Fibroblast of peridontal ligament (primary cell): Measurements from ENCODE around the gene KIAA1217.

ENCODE experiments used
- DNase-seq: peaks from one replicate; pipeline ENCODE4 v3.0.0-alpha.2; 2010; ENCODE audit errors: extremely low read depth

Gene KIAA1217

DNA sequence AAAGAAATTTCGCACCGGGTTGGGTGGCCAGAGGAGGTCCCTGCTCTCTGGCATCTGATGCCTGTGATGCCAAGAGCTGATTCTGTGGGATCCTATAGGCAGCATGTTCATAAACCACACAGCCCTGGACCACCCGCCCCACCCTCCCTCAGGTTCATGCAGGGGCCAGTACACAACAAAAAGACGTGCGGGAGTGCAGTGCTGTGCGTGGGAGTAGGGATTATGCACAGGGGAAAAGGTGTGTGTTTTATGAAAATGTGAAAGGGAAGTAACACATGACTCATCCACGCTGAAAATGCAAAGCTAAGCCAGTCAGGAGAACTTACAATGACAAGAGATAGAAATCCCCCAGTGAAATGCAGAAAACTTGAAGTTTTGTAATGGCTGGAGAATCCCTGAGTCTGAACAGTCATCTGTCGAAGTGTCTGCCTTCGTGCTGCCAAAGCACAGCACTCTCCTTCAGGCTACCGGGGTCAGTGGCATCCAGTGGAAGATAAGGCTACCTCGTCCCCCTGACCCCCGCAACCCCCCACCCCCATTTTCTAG lies 1.1 kb downstream of the KIAA1217 start:
- peak; percentile 22 for DNase-seq

DNA sequence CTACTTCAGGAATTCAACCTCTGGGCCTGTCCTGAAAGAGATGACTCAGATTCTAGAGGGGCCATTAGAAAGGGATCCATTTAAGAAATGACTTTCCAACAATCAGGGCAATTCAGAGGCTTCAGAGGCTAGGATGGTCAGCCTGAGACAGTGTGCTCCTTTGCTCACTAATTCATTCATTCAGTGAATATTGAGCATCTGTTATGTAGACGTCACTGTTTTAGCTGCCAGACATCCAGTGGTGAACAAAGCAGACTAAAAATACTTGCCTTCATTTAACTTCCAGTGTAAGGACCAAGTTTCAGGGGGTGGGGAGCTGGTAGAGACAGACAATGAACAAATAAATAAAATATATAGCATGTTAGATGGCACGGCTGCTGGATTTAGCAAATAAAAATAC lies 1.6 kb downstream of the KIAA1217 start:
- no peak for DNase-seq

DNA sequence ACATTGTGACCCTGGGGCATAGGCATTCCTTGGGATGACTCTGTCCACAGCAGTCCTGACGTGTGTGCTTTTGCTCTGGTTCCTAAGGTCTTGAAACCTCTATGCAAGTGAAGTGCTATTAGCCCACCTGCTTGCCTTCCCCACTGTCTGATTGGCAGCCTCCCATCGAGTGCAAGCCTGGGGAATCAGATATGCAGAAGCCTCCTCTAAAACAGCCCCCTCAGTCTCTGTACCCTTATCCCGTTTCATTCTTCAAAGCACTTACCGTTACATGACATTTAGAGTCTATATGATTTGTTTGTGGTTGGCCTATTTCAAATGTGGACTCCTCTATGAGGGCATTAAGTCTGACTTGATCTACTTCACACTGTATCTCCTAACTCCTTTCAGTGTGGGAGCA lies 4.3 kb downstream of the KIAA1217 start:
- DNase-seq: no peak

DNA sequence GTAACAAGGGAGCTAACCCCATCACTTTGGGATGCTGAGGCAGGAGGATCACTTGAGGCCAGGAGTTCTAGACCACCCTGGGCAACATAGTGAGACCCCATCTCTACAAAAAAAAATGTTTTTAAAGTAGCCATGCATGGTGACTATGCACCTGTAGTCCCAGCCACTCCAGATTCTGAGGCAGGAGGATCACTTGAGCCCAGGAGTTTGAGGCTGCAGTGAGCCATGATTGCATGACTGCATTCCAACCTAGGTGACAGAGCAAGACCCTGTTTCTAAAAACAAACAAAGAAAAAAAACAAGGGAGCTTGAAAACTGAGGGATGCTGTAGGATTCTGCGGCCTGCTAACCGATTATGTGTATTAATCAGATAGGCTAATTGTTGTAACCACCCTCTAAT lies 4.9 kb downstream of the KIAA1217 start:
- no peak for DNase-seq

DNA sequence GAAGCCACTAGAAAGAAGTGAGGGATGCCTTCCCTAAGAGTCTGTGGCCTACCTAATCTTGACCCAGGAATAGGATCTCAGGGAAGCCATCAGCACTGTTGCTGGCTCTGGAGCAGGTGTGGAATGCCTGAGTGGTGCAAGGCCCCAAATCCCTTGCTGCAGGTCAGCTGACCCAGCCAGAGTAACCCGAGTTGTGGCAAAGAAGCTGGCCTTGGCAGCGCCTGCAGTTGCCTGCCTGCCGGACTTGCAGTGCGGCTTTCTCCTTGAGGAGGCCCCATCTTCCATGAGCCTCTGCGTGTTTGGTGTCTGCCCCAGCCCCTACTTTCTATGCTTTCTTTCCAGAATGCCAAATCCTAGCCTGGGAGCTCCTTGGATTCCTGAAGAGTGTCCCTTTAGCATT lies 5.8 kb downstream of the KIAA1217 start:
- no peak for DNase-seq

DNA sequence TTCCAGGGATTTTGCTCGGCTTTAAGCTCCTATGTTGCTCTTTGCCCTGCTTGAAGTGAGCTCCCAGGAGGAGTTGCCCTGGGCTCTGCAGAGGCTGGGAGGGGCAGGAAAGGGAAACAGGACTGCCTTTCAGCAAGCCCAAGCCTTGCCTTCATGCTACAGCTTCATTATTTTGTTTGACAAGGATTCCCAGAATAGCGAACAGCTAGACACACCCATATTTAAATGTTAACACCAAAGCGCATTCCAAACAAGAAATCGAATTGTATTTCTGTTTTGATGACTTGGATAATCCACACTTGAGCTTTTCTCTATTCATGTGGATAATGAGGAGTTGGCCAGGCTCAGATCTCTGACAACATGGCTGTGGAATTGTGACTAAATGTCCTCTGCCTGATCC lies 6.3 kb downstream of the KIAA1217 start:
- DNase-seq: no peak

DNA sequence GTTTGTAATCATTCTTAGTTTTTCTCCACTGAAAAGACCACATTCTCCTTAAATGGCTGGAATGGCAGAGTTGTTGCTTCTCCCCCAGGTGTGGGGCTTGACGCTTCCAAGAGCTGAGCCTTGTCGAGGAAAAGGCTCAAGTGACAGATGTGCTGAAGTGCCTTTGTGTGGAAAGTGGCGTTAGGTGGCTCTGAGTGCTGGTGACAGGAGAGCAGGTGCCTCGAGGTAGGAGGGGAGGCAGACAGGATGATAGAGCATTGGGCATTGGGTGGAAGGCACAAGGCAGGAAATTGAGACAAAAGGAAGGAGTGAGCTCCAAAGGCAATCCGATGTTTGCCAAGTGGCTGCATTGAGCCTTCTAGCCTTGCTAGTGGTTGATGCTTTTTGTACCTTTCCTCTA lies 6.7 kb downstream of the KIAA1217 start:
- DNase-seq: no peak

DNA sequence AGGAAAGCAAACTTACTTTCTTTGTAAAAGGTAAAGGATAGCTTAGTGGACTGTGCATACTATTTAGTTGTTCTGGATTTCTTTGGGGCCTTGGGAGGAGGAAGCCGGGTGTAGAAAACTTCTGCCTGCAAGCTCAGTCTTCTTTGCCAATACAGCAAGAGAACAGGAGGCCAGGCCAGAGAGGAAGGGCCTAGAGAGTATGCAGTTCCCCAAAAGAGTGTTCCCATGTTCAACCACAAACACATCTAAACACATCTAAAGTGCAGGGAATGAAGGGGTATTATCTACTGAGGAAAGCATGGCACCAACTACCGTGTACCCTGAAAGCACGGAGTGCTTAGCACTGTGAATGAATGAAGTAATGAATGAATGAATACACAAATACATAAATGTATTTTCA lies 11.0 kb downstream of the KIAA1217 start:
- no peak for DNase-seq

DNA sequence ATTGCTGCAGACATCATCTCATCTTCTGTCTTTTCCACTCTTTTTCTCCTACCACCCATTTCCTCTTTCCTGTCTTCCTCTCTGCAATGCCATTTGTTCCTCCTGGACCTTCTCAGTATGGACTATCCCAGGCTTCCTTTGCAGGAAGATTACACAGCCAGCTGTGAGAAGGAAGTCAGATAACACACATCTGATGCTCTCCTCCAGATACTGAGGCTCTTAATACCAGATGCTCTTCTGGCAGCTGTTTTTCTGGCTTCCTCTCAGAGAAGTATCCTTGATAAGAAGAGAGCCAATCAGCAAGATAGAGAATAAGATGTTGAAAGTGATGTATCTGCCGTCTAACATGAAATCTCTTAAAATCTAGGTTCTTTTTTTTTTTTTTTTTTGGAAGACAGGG lies 14.4 kb downstream of the KIAA1217 start:
- DNase-seq: no peak

DNA sequence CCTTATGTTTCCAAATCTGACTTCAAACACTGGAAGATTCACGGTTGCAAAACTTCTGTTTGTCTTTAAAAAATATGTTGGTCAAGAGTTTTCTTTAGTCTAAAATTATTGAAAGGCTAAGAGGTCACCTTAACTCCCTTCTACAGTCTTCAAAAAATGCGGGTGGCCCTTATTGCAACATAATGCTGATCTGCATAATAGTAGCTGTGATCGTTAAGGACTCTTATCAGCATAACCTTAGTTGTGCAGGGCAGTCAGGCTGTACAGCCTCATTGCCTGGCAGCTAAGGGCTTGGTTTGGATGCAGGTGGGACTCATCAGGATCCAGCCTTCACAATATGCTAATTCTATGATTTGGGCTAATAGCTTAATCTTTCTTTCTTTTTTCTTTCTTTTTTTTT lies 15.0 kb downstream of the KIAA1217 start:
- DNase-seq: no peak

DNA sequence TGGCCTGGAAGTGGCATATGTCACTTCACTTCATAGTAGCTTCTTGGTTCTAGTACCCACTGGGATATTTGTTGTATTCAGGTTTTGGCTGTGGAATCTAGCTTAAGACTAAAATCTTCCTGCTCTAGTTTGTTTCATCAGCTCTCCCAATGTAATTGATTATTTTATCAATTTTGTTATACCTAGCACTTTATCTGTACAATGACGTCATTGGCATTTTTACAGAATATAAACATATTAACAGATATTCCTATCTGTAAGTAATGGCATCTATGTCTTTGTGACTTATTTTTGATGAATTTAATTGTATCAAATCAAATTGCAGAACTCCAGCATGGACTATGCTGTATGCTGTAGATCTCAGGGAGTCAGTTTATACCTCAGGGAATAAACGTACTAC lies 19.7 kb downstream of the KIAA1217 start:
- no peak for DNase-seq

DNA sequence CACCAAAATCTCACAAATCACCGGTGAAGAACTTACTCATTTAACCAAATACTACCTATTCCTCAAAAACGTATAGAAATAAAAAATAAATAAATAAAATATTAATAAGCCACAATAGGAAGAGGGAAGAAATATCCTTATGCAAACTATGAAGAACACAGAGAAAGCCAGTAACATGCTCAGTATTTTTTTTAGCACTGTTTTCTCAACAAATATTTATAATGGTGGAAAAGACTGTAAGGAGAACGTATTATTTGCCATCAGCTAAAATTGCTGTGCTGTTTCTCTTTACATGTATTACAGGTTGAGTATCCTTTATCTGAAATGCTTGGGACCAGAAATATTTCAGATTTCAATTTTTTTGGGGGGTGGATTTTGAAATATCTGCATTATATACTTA lies 21.0 kb downstream of the KIAA1217 start:
- no peak for DNase-seq

DNA sequence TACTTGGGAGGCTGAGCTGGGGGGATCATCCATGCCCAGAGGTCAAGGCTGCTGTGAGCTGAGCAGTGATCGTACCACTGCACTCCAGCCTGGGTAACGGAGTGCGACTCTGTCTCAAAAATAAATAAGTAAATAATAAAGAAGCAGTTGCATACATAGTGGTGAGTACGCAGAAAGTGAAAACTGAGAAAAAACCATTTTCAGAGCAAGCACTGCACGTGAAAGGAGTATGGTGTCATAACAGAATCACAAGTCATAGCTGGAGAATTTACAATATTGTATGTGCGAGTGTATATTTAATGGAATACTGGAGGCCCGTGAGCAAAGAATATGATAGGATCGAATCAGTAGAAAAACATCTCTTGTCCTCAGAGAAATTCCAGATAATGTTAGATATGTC lies 22.3 kb downstream of the KIAA1217 start:
- no peak for DNase-seq

DNA sequence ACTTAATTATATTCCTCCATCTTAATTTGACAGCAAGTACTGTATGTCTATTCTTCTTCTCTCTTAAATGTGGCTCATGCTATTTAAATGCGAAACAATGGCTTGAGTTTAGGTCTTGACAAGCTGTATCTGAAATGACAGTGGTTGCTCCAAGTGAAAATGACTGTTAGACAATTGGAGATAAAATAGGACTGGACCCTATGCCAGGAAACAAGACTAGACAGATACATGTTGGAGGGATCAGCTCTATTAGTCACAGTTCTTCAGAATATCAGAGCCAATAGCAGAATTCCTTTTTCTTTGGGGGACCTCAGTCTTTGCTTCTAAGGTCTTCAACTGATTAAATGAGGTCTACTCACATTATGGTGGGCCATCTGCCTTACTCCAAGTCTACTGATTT lies 25.8 kb downstream of the KIAA1217 start:
- DNase-seq: no peak

DNA sequence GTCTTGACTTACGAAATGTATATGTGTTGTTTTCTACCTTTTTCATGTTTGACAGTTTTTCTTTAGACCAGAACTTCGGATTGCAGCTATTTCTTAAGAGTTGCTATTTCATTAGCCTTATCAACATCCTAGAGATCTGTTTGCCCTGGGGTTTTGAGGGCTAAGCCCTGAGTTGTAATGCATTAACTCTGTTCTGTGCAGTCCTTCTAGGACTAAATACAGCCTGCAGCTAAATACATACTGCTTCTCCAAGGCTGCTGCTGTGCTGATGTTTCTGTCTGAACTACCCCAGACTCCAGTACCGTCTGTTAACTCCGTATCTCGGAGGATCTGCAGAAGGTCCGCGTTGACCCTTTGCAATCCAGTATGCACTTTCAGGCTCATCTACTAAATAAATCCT lies 26.5 kb downstream of the KIAA1217 start:
- no peak for DNase-seq

DNA sequence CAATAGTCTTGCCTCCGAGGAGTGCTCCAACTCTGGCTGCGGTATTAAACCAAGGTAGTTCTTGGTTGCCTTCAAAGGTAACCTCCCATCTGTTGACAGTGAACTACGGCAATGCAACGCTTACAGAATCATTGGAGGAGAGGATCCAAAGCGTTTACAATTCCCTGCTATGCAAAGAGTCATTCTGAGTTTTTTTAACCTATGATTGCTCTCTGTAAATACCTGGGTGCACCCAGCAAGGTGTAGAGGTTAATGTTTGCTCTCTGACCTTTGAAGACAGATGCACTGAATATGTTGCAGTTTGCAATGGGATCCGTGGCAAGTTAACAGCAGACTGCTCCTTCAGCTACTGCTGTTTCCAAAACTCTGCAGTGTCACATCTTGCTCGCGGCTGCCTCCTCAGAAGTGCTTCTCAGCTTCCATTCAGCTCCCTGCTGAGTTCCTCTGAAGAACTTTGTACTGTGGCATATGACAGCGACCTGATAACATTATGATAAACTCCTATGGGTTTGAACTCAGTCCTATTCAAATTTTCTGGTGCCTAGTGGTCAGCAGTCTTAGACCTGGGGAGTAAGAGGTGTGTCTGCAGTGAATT lies 29.0 kb downstream of the KIAA1217 start:
- DNase-seq: no peak

DNA sequence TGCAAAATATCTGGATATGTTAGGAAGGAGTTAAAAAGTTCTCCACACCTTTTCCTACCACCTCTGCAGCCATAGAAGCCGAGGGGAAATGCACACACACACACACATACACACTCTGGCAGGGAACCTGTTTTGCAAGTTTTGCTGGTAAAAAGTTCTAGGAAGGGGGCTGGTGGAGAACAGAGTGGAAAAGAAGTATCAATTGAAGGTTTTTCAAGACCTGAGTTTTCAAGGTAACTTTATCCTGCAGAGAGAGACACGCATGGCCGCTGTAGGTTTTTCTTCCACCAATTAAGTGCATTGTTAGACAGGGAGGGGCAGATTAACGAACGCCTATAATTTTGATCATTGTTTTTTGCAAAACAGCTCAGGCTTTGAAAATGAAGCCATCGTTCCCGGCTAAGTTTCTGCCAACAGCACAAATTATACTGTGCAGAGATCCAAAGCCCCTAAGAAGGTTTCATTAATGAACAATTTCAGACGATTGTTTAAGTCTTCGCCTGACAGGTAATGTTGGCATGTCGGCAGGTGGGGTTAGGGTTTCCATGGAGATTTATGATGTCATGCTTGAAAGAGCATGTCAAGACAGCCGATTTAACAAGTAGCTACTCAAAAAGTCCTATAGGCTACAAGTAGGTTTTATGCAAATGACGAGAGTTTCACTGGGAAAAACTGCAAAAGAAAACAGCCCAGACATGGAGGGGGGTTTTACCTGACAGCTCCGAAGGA lies 29.7 kb downstream of the KIAA1217 start:
- no peak for DNase-seq

DNA sequence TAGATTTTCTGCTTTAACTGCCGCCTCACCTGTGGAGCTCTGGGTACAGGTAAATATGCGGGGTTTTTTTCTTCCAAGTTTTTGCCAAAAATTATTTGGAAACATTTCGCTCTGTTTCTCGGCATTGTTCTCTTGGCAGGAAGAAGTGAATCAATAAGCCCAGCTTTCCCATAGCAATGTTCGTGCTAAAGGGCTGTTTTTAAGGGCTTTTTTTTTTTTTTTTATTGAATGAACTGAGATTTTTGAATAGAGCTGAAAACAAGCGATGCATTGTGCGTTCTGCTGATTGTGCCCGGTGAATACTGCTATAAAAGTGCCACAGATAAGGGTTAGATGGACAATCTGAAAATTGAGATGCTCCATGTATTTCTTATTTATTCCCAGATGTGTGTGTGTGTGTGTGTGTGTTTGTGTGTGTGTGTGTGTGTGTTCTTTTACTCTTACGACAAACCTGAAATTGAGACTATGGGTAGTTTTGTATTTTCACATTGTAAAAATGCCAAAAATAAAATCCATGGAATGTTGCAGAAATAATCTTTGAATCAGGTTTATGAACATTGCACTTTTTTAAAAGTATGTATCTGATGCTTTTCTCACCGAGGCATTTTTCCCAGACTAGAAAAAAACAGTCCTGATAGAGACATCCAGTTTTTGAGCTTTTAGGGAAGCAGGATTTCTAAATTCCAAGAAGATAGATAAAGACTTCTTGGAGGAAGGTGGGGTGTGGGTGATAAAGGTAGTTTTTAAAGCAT lies 30.5 kb downstream of the KIAA1217 start:
- DNase-seq: no peak

DNA sequence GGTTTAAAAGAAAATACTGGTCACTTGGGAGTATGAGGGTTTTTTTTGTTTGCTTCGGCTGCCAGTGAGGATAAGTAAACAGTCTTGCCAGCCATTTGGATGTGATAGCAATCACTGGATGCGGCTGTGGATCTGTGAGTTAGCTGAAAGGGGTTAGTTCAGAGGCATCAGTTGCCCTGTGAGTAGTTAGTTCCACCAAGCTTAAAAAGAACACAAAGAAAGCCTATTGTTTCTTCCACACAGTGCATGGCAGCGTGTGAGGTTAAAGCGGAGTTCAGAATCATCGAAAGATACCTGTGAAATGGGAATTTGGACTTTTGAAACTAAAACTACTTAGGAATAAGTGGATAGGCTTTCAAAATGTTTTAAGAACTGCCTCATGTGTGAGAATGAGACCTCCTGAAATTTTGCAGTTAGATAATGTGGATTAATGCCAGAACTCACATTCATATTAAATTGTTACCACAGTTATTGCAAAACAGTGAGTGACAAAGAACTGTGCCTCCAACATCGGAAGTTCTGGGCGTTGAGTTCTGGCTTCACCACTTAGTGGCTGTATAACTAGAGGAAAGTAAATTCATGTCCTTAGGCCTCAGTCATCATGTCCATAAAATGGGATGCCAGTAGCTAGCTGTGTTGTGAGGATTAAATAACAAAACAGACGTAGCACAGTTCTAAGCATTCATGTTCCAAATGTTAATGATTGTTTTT lies 31.3 kb downstream of the KIAA1217 start:
- no peak for DNase-seq

DNA sequence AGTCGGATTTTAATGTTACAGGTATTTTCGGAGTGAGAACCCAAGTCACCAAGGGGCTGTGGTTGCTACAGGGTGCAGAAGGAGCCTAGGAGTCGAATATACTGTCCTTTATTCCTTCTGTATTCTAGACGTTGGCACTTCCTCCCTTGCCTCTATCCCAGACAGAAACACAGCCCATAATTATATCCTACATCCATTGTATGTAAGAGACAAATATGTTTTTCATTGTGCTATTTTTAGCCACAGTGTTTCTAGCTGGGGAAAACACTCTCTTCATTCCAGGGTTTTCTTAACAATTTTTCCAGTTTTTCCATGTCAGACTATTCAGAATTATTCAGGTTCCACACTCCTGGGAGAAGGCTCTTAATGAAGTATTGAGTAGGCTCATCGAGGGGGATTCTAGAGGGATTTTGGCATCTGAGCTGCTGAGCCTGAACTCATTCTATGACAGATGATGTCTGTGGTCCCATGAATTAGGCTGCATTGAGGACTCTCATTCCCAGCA lies 32.6 kb downstream of the KIAA1217 start:
- no peak for DNase-seq

DNA sequence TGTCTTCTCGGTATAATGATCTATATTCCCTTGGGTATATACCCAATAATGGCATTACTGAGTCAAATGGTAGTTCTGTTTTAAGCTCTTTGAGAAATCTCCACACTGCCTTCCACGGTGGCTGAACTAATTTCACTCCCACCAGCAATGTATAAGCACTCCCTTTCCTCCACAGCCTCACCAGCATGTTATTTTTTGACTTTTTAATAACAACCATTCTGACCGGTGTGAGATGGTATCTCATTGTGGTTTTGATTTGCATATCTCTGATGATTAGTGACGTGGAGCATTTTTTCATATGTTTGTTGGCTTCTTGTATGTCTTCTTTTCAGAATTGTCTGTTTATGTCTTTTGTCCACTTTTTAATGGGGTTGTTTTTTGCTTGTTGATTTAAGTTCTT lies 33.6 kb downstream of the KIAA1217 start:
- no peak for DNase-seq

DNA sequence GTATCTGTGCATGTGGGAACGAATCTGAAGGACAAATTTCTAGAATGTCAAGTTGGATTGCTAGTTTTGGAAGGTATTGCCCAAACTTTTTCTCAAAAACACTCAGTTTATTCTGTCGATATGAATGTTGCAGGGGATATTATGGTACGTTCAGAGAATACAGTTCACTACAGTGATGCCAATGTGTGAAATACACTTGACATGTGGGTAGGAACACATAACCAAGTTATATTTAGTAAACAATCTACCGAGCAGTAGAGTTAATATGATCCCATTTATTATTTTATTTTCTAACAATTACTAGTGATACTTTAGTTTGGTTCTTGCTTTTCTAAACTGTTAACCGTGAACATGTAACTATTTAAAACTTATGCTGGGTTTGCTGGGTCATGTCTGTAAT lies 37.4 kb downstream of the KIAA1217 start:
- DNase-seq: no peak
